T-helper 1 cell (primary cell): Measurements from ENCODE around the gene LIPA.
"Not testable (repeated sequence)": the region's sequence is repeated elsewhere in the genome, so short reads cannot be mapped to it uniquely, and the experiment has no call there.

Experiments used
- DNase-seq, 5 donors: peaks; one replicate each; pipeline ENCODE4 v3.0.0-alpha.2; 2012 to 2020
- total RNA-seq, 4 donors: gene quantifications; one replicate each; lab custom pipeline; 2026; lab: John Stamatoyannopoulos, UW

Gene LIPA
- 37.2 to 57.6 (median 46.3) reads per million in 4 donors for total RNA-seq

GRCh38 chr10:89251409-89252224 is at the start of gene LIPA:
TSS of gene LIPA (minus strand) at chr10:89251775. CDS start at chr10:89247648, 4,127 bp downstream.
- peak; percentile 92 to 96 (median 93) for DNase-seq

DNA sequence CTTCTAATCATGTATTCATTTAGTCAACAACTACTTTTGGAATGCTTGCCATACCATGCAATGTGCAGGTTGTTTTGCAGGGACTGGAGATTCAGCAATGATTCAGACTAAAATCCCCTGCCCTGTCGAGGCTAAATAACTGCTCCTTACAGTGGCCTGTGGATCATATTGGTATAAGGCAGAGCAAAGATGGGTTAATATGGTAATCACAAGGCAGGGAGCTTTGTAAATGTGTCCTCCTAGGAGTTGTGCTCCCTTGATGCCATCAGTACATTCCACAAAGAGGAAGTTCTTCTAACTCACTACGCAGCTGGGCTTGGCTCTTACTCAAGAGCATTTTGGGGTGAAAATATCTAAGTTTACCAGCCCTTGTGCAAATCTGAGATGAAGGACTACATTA is 49.7 kb upstream of the LIPA start:
- no peak for DNase-seq

DNA sequence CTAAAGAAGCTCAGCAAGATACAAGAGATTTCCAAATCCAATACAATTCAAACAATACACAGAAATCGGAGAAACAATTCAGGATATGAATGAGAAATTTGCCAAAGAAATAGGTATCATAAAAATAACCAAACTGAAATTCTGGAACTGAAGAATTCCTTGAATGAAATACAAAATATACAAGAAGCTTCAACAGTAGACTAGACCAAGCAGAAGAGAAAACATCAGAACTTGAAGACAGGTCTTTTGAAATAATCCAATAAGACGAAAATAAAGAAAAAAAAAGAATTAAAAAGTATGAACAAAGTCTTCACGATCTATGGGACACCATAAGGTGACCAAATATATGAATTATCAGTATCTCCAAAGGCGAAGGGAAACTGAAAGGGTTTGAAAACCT is 47.5 kb upstream of the LIPA start:
- DNase-seq, result no peak

GRCh38 chr10:89297791-89298190 is 46.2 kb upstream of the LIPA start:
- no peak for DNase-seq

DNA sequence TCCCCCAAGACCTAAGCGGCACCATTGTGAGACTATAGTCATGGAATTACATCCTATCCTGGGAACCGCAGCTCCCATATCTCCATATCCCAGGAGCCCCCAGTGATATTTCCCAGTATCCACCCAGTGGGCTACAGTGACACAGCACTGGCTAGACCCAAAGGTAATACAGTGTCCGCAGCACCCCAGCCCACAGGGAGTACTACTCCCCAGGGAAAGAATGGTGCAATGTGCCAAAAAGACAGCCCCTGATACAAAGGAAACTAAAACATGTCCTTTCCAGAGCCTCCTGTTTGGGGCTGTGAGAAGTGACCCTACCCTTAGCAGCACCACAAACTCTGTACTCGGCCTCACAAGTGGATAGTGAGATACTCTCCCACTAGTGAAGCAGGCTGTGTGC is 45.8 kb upstream of the LIPA start:
- no peak for DNase-seq

DNA sequence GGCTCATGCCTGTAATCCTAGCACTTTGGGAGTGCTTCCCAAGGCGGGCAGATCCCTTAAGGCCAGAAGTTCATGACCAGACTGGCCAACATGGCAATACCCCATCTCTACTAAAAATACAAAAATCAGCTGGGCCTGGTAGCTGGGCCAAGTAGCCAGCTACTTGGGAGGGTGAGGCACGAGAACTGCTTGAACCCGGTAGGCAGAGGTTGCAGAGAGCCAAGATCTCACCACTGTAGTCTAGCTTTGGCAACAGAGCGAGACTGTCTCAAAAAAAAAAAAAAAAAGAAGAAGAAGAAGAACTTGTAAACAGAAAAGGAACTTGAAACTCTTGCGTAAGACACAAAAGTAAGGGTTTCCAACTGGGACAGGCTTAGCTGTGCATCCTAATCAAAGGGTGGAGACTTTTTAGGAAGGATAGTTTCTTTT is 44.7 kb upstream of the LIPA start:
- no peak for DNase-seq

GRCh38 chr10:89295597-89295996 is 44.0 kb upstream of the LIPA start:
- DNase-seq, result peak in 1 of 5 donors; percentile 38

DNA sequence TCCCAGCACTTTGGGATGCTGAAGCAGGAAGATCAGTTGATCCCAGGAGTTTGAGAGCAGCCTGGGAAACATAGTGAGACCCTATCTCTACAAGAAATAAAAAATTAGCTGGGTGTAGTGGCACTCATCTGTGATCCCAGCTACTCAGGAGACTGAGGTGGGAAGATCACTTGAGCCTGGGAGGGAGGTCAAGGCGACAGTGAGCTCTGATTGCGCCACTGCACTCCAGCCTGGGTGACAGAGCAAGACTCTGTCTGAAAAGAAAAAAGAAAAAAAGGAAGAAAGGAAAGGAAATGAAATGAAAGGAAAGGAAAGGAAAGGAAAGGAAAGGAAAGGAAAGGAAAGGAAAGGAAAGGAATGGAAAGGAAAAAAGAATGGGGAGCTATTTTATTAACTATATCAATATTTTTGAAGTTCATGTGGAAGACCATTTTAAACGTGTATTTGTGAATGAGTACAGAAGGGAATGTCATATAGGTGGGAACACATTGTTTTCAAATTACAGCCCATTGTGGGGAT is 43.2 kb upstream of the LIPA start:
- no peak for DNase-seq

DNA sequence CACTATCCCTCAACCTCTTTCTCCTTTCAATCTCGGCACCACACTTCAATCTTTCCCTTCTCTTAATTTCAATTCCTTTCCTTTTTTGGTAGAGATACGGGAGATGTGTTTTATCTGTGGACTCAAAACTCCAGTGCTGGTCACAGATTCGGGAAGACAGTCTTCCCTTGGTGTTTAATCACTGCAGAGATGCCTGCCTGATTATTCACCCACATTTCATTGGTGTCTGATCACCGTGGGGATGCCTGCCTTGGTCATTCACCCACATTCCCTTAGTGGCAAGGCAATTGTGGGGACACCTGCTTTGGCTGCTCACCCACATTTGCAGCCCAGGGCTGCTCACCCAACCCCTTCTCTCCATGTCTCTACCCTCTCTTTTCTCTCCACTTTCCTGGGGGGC is 33.7 kb upstream of the LIPA start:
- DNase-seq, result not testable (repeated sequence)

DNA sequence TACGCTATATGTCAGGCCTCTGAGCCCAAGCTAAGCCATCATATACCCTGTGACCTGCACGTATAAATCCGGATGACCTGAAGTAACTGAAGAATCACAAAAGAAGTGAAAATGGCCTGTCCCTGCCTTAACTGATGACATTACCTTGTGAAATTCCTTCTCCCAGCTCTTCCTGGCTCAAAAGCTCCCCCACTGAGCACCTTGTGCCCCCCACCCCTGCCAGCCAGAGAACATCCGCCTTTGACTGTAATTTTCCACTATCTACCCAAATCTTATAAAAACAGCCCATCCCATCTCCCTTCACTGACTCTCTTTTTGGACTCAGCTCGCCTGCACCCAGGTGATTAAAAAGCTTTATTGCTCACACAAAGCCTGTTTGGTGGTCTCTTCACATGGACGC is 33.1 kb upstream of the LIPA start:
- not testable (repeated sequence) for DNase-seq

GRCh38 chr10:89283936-89284475 is 32.4 kb upstream of the LIPA start:
- no peak for DNase-seq

- DNase-seq, result no peak
Measured at GRCh38 chr10:89283025-89283935, 31.7 kb upstream of the LIPA start.

DNA sequence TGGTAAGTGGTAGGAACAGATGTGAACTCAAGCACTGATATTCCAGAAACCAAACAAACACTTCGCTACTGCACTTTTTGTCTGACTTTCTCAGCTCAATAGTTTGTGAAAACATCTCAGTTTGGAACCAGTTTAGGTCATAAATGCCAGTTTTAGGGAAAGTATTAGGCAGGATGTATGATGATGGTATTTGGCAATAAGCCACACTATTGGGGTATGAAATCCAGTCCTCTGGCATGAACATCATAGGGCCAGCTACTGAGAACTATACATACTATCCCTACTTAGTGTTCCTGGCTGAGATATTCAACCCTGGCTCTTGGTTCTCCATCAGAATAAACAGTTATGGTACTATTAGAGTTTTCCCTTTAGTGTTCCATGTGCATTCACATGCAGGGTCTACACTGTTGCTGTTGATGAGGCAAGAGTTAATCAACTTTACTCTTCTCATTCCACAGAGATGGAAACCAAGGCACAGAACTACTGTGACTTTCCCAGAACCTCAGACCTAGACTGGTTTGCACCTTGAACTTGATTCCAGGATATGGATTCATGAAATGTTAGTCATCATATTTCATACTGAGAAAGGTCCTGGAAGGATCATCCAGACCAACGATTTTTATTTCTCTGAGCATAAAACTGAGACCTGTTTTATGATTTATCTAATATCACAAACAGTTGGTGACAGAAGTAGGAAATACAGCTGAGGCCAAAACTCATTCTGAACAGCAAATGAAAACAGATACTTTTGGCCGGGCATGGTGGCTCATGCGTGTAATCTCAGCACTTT is 30.2 kb upstream of the LIPA start:
- DNase-seq, result no peak

GRCh38 chr10:89280508-89280907 is 28.9 kb upstream of the LIPA start:
- no peak for DNase-seq

DNA sequence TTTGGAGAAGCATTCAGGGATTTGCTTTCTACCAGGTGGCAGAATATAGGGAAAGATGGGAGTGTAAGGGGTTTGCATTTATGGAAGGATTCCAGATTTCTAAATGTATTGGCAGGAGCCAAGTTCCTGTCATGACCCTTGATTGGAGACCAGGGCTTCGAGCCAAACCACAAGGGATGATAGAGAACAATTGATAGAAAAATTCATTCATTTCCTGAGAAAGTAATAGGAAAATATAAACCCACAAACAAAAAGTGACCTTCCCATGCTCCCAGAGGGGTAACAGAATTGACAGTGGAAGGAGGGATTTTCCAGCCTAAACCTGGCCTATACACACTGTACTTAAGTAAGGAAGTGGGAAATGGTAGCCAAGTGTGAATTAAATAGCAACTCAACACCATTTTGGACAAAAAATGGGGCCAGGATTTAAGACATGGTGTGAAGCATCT is 27.9 kb upstream of the LIPA start:
- DNase-seq, result no peak

GRCh38 chr10:89278900-89279392 is 27.4 kb upstream of the LIPA start:
- DNase-seq, result no peak

- DNase-seq, result no peak
Measured at GRCh38 chr10:89278034-89278535, 26.5 kb upstream of the LIPA start.

- DNase-seq, result no peak
Measured at GRCh38 chr10:89275383-89275782, 23.8 kb upstream of the LIPA start.

- DNase-seq, result no peak
Measured at GRCh38 chr10:89274928-89275327, 23.4 kb upstream of the LIPA start.

- DNase-seq, result no peak
Measured at GRCh38 chr10:89273680-89274079, 22.1 kb upstream of the LIPA start.

DNA sequence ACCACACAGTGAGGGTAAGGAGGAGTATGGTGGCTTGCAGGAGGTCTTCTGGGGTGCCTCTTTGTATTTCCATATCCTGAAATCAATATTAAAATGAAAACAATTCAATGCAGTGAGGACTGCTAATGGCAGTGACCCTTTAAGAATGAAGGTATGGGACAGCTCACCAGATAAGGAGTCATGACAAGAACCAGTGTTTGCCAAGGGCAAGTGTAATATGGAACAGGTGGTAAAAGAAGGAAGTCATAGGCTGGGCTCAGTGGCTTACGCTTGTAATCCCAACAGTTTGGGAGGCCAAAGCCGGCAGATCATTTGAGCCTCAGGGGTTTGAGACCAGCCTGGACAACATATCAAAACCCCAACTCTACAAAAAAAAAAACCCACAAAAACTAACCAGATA is 20.0 kb upstream of the LIPA start:
- no peak for DNase-seq

DNA sequence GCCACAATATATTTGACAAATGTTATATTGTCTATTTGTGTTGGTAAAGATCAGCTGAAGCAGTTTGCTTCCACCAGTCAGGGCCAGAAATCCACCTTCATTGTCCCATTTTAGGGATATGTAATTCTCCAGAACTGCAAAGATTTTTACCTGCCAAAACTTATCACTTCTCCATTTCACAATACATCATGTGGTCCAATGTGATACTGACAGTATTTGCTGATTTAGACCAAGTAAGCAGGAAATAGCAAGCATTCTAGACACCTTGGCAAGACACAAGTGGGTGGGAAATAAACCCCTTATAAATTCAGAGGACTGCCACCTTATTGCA is 18.5 kb upstream of the LIPA start:
- DNase-seq, result no peak
